LNCAP (cell line): Measurements from ENCODE around the gene LDHA.

Source experiments
- TF ChIP-seq, protein P1 (sequence below): fragments of 450-650 bp; IDR thresholded peaks from 2 replicates; pipeline ENCODE4 v1.5.1; 2017; ENCODE audit warnings: mild to moderate bottlenecking

LDHA gene

DNA sequence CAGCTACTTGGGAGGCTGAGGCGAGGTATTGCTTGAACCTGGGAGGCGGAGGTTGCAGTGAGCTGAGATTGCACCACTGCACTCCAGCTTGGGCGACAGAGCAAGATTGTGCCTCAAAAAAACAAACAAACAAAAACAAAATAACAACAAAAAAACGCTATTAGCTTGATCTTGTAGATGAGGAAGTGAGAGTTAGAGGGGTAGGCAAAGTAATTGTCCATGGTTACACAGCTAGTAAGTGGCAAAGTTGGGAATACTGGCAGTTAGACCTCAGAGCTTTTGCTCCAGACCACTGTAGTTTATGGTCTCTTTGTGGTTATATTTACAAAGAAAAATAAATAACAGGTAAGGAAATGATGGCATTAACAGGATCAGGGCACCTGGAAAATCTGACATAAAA lies 32.9 kb downstream of the LDHA start:
- TF ChIP-seq, protein P1, sequence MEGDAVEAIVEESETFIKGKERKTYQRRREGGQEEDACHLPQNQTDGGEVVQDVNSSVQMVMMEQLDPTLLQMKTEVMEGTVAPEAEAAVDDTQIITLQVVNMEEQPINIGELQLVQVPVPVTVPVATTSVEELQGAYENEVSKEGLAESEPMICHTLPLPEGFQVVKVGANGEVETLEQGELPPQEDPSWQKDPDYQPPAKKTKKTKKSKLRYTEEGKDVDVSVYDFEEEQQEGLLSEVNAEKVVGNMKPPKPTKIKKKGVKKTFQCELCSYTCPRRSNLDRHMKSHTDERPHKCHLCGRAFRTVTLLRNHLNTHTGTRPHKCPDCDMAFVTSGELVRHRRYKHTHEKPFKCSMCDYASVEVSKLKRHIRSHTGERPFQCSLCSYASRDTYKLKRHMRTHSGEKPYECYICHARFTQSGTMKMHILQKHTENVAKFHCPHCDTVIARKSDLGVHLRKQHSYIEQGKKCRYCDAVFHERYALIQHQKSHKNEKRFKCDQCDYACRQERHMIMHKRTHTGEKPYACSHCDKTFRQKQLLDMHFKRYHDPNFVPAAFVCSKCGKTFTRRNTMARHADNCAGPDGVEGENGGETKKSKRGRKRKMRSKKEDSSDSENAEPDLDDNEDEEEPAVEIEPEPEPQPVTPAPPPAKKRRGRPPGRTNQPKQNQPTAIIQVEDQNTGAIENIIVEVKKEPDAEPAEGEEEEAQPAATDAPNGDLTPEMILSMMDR: no peak

DNA sequence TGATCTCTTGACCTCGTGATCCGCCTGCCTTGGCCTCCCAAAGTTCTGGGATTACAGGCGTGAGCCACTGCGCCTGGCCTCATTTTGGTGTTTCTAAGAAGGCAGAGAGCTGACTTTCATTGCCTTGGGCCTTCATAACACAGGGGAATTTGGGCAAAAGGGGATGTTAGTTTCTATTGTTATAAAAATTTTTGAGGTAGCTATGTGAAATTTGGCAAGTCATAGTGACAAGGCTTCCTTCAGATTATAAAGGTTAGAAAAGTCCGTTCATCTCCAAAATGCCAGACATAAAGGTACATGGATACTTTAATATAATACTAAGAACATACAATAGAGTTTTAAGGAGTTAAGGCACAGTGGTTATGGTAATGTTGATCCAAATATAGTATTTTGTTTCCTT lies 35.0 kb downstream of the LDHA start:
- TF ChIP-seq, protein P1: no peak

DNA sequence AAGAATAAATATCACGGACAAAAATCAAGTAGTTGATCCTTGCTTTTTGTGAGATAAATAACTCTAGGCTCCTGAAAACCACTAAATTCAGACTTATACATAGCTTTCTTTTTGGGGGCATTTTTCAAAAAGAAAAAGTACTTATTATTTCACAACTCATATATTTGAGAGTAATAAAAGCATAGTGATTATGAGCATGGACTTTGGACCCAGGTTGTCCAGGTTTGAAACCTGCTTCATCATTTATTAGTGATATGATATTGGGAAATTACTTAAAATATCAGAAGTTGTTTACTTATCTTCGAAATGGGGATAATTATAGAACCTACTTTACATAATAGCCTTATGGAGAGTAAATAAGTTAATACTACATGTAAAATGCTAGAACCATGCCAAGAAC lies 44.3 kb downstream of the LDHA start:
- TF ChIP-seq, protein P1: no peak

DNA sequence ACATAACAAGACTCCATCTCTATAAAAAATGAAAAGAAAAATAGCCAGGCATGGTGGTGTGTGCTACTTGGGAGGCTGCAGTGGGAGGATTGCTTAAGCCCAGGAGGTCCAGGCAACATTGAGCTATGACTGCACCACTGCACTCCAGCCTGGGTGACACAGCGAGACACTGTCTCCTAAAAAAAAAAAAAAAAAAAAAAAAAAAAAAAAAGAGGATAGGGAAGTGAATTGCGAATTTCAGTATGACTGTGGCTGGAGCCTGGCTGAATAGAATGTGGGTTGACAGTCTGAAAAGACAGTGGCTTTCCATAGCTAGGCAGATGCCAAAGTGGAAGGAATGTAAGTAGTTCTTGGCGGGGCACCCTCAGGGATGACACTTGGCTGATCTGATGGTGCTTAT lies 54.9 kb downstream of the LDHA start:
- TF ChIP-seq, protein P1: no peak

DNA sequence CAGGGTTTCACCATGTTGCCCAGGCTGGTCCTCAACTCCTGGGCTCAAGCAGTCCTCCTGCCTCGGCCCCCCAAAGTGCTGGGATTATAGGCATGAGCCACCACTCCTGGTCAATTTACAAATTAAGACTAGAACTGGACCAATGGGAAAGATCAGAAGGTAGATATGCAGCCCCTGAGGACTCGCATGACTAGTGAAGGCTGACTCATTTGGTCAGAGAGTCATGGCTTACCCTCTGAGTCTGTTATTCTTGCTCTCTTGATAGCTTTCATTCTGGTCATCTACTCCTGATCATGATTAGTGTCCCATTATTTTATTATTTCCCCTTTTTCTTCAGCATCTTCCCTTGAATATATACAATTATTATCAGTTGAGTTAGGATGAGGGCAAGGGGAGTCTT lies 58.6 kb downstream of the LDHA start:
- TF ChIP-seq, protein P1: no peak

- TF ChIP-seq, protein P1: no peak
These were observed 61.5 kb downstream of the LDHA start, which contains the start of gene LDHAL6A for GRCh38 chr11:18455686-18456372. LDHAL6A (plus strand) TSS chr11:18455856; CDS start chr11:18456681, 825 bp downstream.

- TF ChIP-seq, protein P1: no peak
These were observed 63.1 kb downstream of the LDHA start for GRCh38 chr11:18457450-18457849.
